Measurements from ENCODE around the gene CPEB2.

The CPEB2 gene

DNA sequence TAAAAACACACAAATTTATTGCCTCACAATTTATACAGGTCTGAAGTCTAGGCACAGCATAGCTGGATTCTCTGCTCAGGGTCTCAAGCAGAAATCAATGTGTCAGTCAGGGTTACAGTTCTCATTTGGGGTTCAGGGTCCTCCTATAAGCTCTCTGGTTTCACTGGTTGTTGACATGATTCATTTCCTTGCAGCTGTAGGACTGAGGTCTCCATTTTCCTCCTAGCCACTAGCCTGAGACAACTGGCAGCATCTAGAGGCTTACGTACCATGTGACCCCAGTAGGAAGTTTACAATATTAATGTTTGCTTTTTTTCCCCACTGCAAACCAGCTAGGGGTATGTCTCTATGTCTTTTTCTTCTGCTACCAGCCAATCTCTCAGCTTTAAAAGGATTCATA is 102.5 kb downstream of the CPEB2 start:
- no peak for DNase-seq
- Mint-ChIP-seq H3K36me3 (ENCODE audit: low read depth) (no peaks in the 10 kb centered on the region), H3K4me3 (no peak overlapping the region), H3K27ac (no peak overlapping the region), H3K27me3 (peaks cover 9% of the 10 kb centered on the region), H3K4me1 (ENCODE audit: low read depth) (no peaks in the 10 kb centered on the region), H3K9me3 (peaks cover 1% of the 10 kb centered on the region)

DNA sequence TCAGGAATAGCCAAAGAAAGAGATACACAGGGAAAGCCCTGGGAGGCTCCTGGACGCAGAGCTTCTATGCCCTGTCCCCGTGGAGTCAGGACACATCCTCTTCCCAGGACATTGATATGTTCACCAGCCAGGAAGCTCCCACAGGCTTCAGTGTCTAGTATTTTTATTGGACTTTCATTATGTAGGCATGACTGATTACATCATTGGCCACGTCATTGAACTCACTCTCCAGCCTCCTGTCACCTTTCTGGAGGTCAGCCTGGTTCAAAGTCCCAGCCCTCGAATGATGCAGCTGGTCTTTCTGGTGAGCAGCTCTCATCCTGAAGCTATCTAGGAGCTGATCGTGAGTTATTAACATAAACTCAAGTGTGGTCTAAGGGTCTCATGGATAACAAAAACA is 104.1 kb downstream of the CPEB2 start:
- no peaks in the 10 kb centered on the region for H3K4me1 Mint-ChIP-seq (ENCODE audit: low read depth)
- H3K4me3 Mint-ChIP-seq = no peak overlapping the region
- DNase-seq = no peak
- no peaks in the 10 kb centered on the region for H3K36me3 Mint-ChIP-seq (ENCODE audit: low read depth)
- peaks cover 7% of the 10 kb centered on the region for H3K27me3 Mint-ChIP-seq
- H3K9me3 Mint-ChIP-seq = peaks cover 1% of the 10 kb centered on the region
- no peak overlapping the region for H3K27ac Mint-ChIP-seq

DNA sequence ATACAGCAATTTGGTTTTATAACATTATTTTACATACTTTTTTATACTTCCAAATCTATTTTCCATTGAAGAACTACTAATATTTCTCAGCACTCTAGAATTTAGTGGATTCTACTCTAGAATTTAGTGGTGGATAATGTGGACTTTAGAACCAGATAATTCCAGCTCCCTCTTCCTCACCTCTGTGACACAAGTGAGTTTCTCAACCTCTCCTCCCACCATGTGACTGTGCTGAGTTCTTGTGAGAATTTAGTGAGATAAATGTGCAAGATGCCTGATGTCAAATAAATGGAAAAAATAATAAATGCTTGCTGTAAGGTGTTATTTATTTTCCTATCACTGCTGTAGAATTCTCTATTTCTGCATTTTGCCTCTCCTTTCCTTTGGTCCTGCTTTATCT is 107.3 kb downstream of the CPEB2 start:
- no peak overlapping the region for H3K4me3 Mint-ChIP-seq
- no peaks in the 10 kb centered on the region for H3K9me3 Mint-ChIP-seq
- H3K27ac Mint-ChIP-seq = no peak overlapping the region
- no peak for DNase-seq
- H3K27me3 Mint-ChIP-seq = peaks cover 2% of the 10 kb centered on the region
- no peaks in the 10 kb centered on the region for H3K4me1 Mint-ChIP-seq (ENCODE audit: low read depth)
- no peaks in the 10 kb centered on the region for H3K36me3 Mint-ChIP-seq (ENCODE audit: low read depth)

GRCh38 chr4:15110120-15110571 is 107.9 kb downstream of the CPEB2 start:
- Mint-ChIP-seq H3K9me3 (no peaks in the 10 kb centered on the region), H3K4me1 (ENCODE audit: low read depth) (no peaks in the 10 kb centered on the region), H3K27ac (no peak overlapping the region), H3K4me3 (no peak overlapping the region), H3K36me3 (ENCODE audit: low read depth) (no peaks in the 10 kb centered on the region), H3K27me3 (peaks cover 5% of the 10 kb centered on the region)
- no peak for DNase-seq

- no peaks in the 10 kb centered on the region for H3K36me3 Mint-ChIP-seq (ENCODE audit: low read depth)
- H3K27ac Mint-ChIP-seq = no peak overlapping the region
- H3K4me1 Mint-ChIP-seq (ENCODE audit: low read depth) = peaks cover 15% of the 10 kb centered on the region
- peaks cover 11% of the 10 kb centered on the region for H3K9me3 Mint-ChIP-seq
- H3K27me3 Mint-ChIP-seq = peaks cover 37% of the 10 kb centered on the region
- DNase-seq = no peak
- no peak overlapping the region for H3K4me3 Mint-ChIP-seq
These were observed 114.3 kb downstream of the CPEB2 start for GRCh38 chr4:15116509-15117079.

DNA sequence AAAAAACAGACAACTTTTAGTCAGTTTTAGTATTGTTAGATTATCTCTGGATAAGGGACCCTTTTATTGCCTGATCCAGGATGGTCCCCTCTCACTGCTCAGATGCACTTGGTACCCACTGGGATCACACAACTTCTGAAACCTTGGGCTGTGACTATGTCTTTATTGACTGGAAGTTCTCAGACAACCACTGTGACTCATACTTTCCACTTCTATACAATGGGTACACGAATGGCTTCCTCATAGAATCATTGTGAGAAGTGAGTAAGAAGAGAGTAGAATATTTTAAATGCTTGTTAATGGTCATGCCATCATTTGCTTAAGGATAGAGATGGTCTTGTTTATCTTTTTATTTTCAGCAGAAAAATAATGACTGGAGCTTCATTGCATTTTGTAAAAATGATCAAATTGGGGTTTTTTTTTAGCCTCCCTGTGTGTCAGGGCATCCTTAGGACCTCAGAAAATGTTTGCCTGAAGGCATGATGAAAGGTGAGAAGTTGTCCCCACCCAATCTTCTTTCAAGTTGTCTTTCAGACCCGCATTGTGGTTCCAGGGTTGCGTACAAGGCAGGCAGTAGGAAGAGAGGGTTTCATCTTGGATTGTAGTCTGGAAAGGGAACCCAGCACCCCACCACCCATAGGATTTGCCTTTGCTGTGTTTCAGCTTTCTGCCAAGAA is 115.1 kb downstream of the CPEB2 start:
- DNase-seq = no peak

GRCh38 chr4:15118292-15118691 is 116.0 kb downstream of the CPEB2 start:
- H3K4me3 Mint-ChIP-seq = no peak overlapping the region
- no peak overlapping the region for H3K27ac Mint-ChIP-seq
- DNase-seq = no peak
- peaks cover 15% of the 10 kb centered on the region for H3K4me1 Mint-ChIP-seq (ENCODE audit: low read depth)
- peaks cover 37% of the 10 kb centered on the region for H3K27me3 Mint-ChIP-seq
- no peaks in the 10 kb centered on the region for H3K36me3 Mint-ChIP-seq (ENCODE audit: low read depth)
- peaks cover 11% of the 10 kb centered on the region for H3K9me3 Mint-ChIP-seq

More for the DNA sequence above, 115.1 kb downstream of the CPEB2 start:
- Mint-ChIP-seq H3K36me3 (ENCODE audit: low read depth) (no peaks in the 10 kb centered on the region), H3K9me3 (peaks cover 11% of the 10 kb centered on the region), H3K27me3 (peaks cover 37% of the 10 kb centered on the region), H3K4me1 (ENCODE audit: low read depth) (peaks cover 15% of the 10 kb centered on the region), H3K4me3 (no peak overlapping the region), H3K27ac (peak overlapping the region; percentile 81)
